ENCODE measurements around the gene PAK1IP1.
"Not testable (repeated sequence)": the region's sequence is repeated elsewhere in the genome, so short reads cannot be mapped to it uniquely, and the experiment has no call there.

PAK1IP1 gene

GRCh38 chr6:10730254-10730653, 35.5 kb downstream of the PAK1IP1 start:
- peaks cover 7 to 53% (median 13%) of the 10 kb centered on the region in 10 experiments; a peak in 18 of 20 replicates for H3K4me1 ChIP-seq
- H3K36me3 ChIP-seq = peaks cover 43 to 84% (median 60%) of the 10 kb centered on the region in 11 experiments
- H3K9me3 ChIP-seq (replicated peaks in 1 of 11) = peaks cover 0 to 14% (median 0%) of the 10 kb centered on the region in 11 experiments; a peak in 5 of 22 replicates
- H3K27me3 ChIP-seq = no peaks in the 10 kb centered on the region
- H4K20me1 ChIP-seq = no peaks in the 10 kb centered on the region
- no peak for TF ChIP-seq Cebpa-rat (IDR thresholded peaks at IDR 0.05)
- H3K4me3 ChIP-seq = no peak overlapping the region
- H3K4me2 ChIP-seq = peak overlapping the region in 4 of 11 experiments; percentile 15 to 78 (median 60); a peak in 7 of 22 replicates
- 0 out of 22 replicates have a peak overlapping the region, but pooled peaks of 1 of the 11 experiments have one; percentile 3 for H3K27ac ChIP-seq
- H3K9ac ChIP-seq = no peak overlapping the region

- no peak for TF ChIP-seq Cebpa-rat (IDR thresholded peaks at IDR 0.05)
- Histone ChIP-seq H3K27me3 (no peaks in the 10 kb centered on the region), H3K4me2 (no peak overlapping the region), H4K20me1 (no peaks in the 10 kb centered on the region), H3K27ac (no peak overlapping the region), H3K4me3 (no peak overlapping the region), H3K9ac (no peak overlapping the region), H3K36me3 (peaks cover 33 to 62% (median 49%) of the 10 kb centered on the region in 11 experiments), H3K4me1 (peaks cover 1 to 32% (median 5%) of the 10 kb centered on the region in 10 experiments; a peak in 17 of 20 replicates), H3K9me3 (replicated peaks in 1 of 11) (peaks cover 0 to 14% (median 0%) of the 10 kb centered on the region in 11 experiments; a peak in 5 of 22 replicates)
Measured at GRCh38 chr6:10733151-10733715, 38.5 kb downstream of the PAK1IP1 start.

- no peaks in the 10 kb centered on the region for H4K20me1 ChIP-seq
Measured at GRCh38 chr6:10733863-10734262, 39.1 kb downstream of the PAK1IP1 start.

GRCh38 chr6:10736731-10737130, 42.0 kb downstream of the PAK1IP1 start:
- H3K4me3 ChIP-seq = no peak overlapping the region
- no peak overlapping the region for H3K9ac ChIP-seq
- peaks cover 0 to 18% (median 3%) of the 10 kb centered on the region in 11 experiments; a peak in 7 of 22 replicates for H3K9me3 ChIP-seq (replicated peaks in 1 of 11)
- no peaks in the 10 kb centered on the region for H4K20me1 ChIP-seq
- no peak overlapping the region for H3K27ac ChIP-seq
- H3K4me2 ChIP-seq = no peak overlapping the region
- TF ChIP-seq Cebpa-rat (IDR thresholded peaks at IDR 0.05) = no peak
- H3K4me1 ChIP-seq = 0 out of 20 replicates have a peak, but pooled peaks cover 0 to 12% (median 0%) of the 10 kb centered on the region in 10 experiments
- peaks cover 12 to 35% (median 21%) of the 10 kb centered on the region in 11 experiments; a peak in 19 of 22 replicates for H3K36me3 ChIP-seq
- H3K27me3 ChIP-seq = no peaks in the 10 kb centered on the region

More at GRCh38 chr6:10733863-10734262, 39.1 kb downstream of the PAK1IP1 start:
- no peak for TF ChIP-seq Cebpa-rat (IDR thresholded peaks at IDR 0.05)
- H3K9ac ChIP-seq = no peak overlapping the region
- peaks cover 0 to 29% (median 2%) of the 10 kb centered on the region in 10 experiments; a peak in 8 of 20 replicates for H3K4me1 ChIP-seq
- H3K4me2 ChIP-seq = no peak overlapping the region
- H3K27me3 ChIP-seq = no peaks in the 10 kb centered on the region
- peaks cover 31 to 56% (median 43%) of the 10 kb centered on the region in 11 experiments for H3K36me3 ChIP-seq
- no peak overlapping the region for H3K27ac ChIP-seq
- peaks cover 0 to 14% (median 0%) of the 10 kb centered on the region in 11 experiments; a peak in 5 of 22 replicates for H3K9me3 ChIP-seq (replicated peaks in 1 of 11)
- no peak overlapping the region for H3K4me3 ChIP-seq

GRCh38 chr6:10740061-10740460, 45.3 kb downstream of the PAK1IP1 start:
- Histone ChIP-seq H3K27ac (no peak overlapping the region), H3K4me1 (no peaks in the 10 kb centered on the region), H4K20me1 (no peaks in the 10 kb centered on the region), H3K27me3 (no peaks in the 10 kb centered on the region), H3K4me3 (no peak overlapping the region), H3K4me2 (no peak overlapping the region), H3K36me3 (peaks cover 0 to 15% (median 4%) of the 10 kb centered on the region in 11 experiments; a peak in 6 of 22 replicates), H3K9me3 (replicated peaks in 1 of 11) (peaks cover 0 to 9% (median 3%) of the 10 kb centered on the region in 11 experiments; a peak in 3 of 22 replicates), H3K9ac (no peak overlapping the region)
- TF ChIP-seq Cebpa-rat (IDR thresholded peaks at IDR 0.05) = no peak

- not testable (repeated sequence) for H3K9ac ChIP-seq; H3K9me3 ChIP-seq (replicated peaks in 1 of 11); H3K4me3 ChIP-seq; H4K20me1 ChIP-seq; H3K27me3 ChIP-seq; H3K4me2 ChIP-seq; H3K27ac ChIP-seq; H3K4me1 ChIP-seq
- H3K36me3 ChIP-seq = peaks cover 0 to 15% (median 4%) of the 10 kb centered on the region in 11 experiments; a peak in 6 of 22 replicates
Measured at GRCh38 chr6:10741643-10742042, 46.9 kb downstream of the PAK1IP1 start.

- no peak overlapping the region for H3K27ac ChIP-seq
Measured at GRCh38 chr6:10742251-10742650, 47.5 kb downstream of the PAK1IP1 start.

GRCh38 chr6:10743515-10743914, 48.7 kb downstream of the PAK1IP1 start:
- Histone ChIP-seq H3K4me2 (no peak overlapping the region), H3K4me3 (no peak overlapping the region), H3K27me3 (no peaks in the 10 kb centered on the region), H3K9ac (no peak overlapping the region), H3K4me1 (peaks cover 11 to 16% (median 15%) of the 10 kb centered on the region in 10 experiments), H3K9me3 (replicated peaks in 1 of 11) (peaks cover 0 to 9% (median 3%) of the 10 kb centered on the region in 11 experiments; a peak in 3 of 22 replicates), H3K36me3 (peaks cover 0 to 15% (median 4%) of the 10 kb centered on the region in 11 experiments; a peak in 6 of 22 replicates), H3K27ac (no peak overlapping the region), H4K20me1 (0 out of 22 replicates have a peak, but pooled peaks cover 0 to under 1% (median 0%) of the 10 kb centered on the region in 11 experiments)
- no peak for TF ChIP-seq Cebpa-rat (IDR thresholded peaks at IDR 0.05)

More at GRCh38 chr6:10742251-10742650, 47.5 kb downstream of the PAK1IP1 start:
- peaks cover 0 to 15% (median 4%) of the 10 kb centered on the region in 11 experiments; a peak in 6 of 22 replicates for H3K36me3 ChIP-seq
- no peak for TF ChIP-seq Cebpa-rat (IDR thresholded peaks at IDR 0.05)
- peaks cover 7 to 11% (median 9%) of the 10 kb centered on the region in 10 experiments; a peak in 18 of 20 replicates for H3K4me1 ChIP-seq
- no peak overlapping the region for H3K4me2 ChIP-seq
- no peaks in the 10 kb centered on the region for H3K27me3 ChIP-seq
- H3K9me3 ChIP-seq (replicated peaks in 1 of 11) = peaks cover 0 to 9% (median 3%) of the 10 kb centered on the region in 11 experiments; a peak in 3 of 22 replicates
- no peak overlapping the region for H3K4me3 ChIP-seq
- H3K9ac ChIP-seq = no peak overlapping the region
- no peaks in the 10 kb centered on the region for H4K20me1 ChIP-seq

GRCh38 chr6:10745116-10745515, 50.3 kb downstream of the PAK1IP1 start:
- H3K27ac ChIP-seq = no peak overlapping the region

More at GRCh38 chr6:10745116-10745515, 50.3 kb downstream of the PAK1IP1 start:
- Histone ChIP-seq H3K9ac (no peak overlapping the region), H3K27me3 (no peaks in the 10 kb centered on the region), H4K20me1 (peaks cover 0 to 12% (median 0%) of the 10 kb centered on the region in 11 experiments; a peak in 4 of 22 replicates), H3K36me3 (peaks cover 3 to 25% (median 13%) of the 10 kb centered on the region in 11 experiments; a peak in 16 of 22 replicates), H3K4me2 (no peak overlapping the region), H3K9me3 (replicated peaks in 1 of 11) (peaks cover 0 to 9% (median 3%) of the 10 kb centered on the region in 11 experiments; a peak in 3 of 22 replicates), H3K4me1 (peaks cover 27 to 32% (median 31%) of the 10 kb centered on the region in 10 experiments), H3K4me3 (no peak overlapping the region)
- no peak for TF ChIP-seq Cebpa-rat (IDR thresholded peaks at IDR 0.05)

Data from BLaER1 treated with 17β-estradiol and CSF1 and Interleukin-3, amounts not matched to agents 10 nM and 100 nM (cell line).